NK-92 treated with Interleukin-12 subunit alpha and Interleukin-12 subunit beta, amount 100 ng/mL, for 24 hours (cell line): ENCODE data around the gene LPAR2.
"Not testable (repeated sequence)": the region's sequence is repeated elsewhere in the genome, so short reads cannot be mapped to it uniquely, and the experiment has no call there.

Experiments used
- DNase-seq: peaks from one replicate; lab custom pipeline; 2025; lab: John Stamatoyannopoulos, UW

The LPAR2 gene

GRCh38 chr19:19627621-19628500 lies at the start of gene LPAR2:
Gene LPAR2 (minus strand): TSS chr19:19628220. CDS start chr19:19627275, 945 bp downstream.
- DNase-seq = no peak

GRCh38 chr19:19677579-19677978 lies 49.6 kb upstream of the LPAR2 start:
- DNase-seq = no peak

- no peak for DNase-seq
Measured at GRCh38 chr19:19674315-19674714, 46.3 kb upstream of the LPAR2 start.

- no peak for DNase-seq
Measured at GRCh38 chr19:19672816-19673215, 44.8 kb upstream of the LPAR2 start.

- no peak for DNase-seq
Measured at GRCh38 chr19:19670070-19670551, 42.1 kb upstream of the LPAR2 start.

GRCh38 chr19:19668230-19669012 lies 40.4 kb upstream of the LPAR2 start, which contains the start of gene ZNF101:
Gene ZNF101 (plus strand): TSS chr19:19668839. CDS start chr19:19668964, 125 bp downstream.
- DNase-seq = peak; percentile 97

GRCh38 chr19:19665420-19665948 lies 37.5 kb upstream of the LPAR2 start:
- not testable (repeated sequence) for DNase-seq

GRCh38 chr19:19663256-19664120 lies 35.5 kb upstream of the LPAR2 start, which contains the start of gene ATP13A1:
Gene ATP13A1 (minus strand): TSS chr19:19663676. CDS start chr19:19663666, 10 bp downstream.
- peak; percentile 97 for DNase-seq

GRCh38 chr19:19662871-19663255 lies 34.8 kb upstream of the LPAR2 start:
- no peak for DNase-seq

GRCh38 chr19:19662344-19662743 lies 34.3 kb upstream of the LPAR2 start:
- DNase-seq = no peak

GRCh38 chr19:19661675-19662251 lies 33.7 kb upstream of the LPAR2 start:
- no peak for DNase-seq

- DNase-seq = no peak
Measured at GRCh38 chr19:19661141-19661674, 33.2 kb upstream of the LPAR2 start.

- no peak for DNase-seq
Measured at GRCh38 chr19:19659646-19660245, 31.7 kb upstream of the LPAR2 start.

- DNase-seq = no peak
Measured at GRCh38 chr19:19657397-19657783, 29.4 kb upstream of the LPAR2 start.

- DNase-seq = no peak
Measured at GRCh38 chr19:19656451-19657396, 28.7 kb upstream of the LPAR2 start.

- DNase-seq = no peak
Measured at GRCh38 chr19:19655641-19656343, 27.8 kb upstream of the LPAR2 start.

- DNase-seq = no peak
Measured at GRCh38 chr19:19655051-19655594, 27.1 kb upstream of the LPAR2 start.

- no peak for DNase-seq
Measured at GRCh38 chr19:19654441-19654840, 26.4 kb upstream of the LPAR2 start.
